Adrenal gland (tissue), 5 donors: ENCODE results near the gene PDYN.

Experiments
- POLR2A ChIP-seq, 2 donors: fragments of 450-650 bp; IDR thresholded peaks; one replicate each; pipeline ENCODE4 v1.6.1; 2017; ENCODE audit warnings: antibody characterized with exemption in 2 of 2, mild to moderate bottlenecking in 2 of 2, moderate library complexity in 1 of 2
- TF ChIP-seq, protein P1 (sequence below), 6 experiments: fragments of 450-650 bp in 4 of 6; fragments of 200-600 bp in 2 of 6; sonication (generic) in 1 of 6; IDR thresholded peaks; 1 replicate in 5 of 6; 2 replicates in 1 of 6; pipeline versions ENCODE4 v1.5.1 to v1.8.0; 2016 to 2021; ENCODE audit warnings: antibody characterized with exemption in 6 of 6, mild to moderate bottlenecking in 2 of 6, moderate library complexity in 1 of 6
- donor health status: DM: no; HTN: no; CAD: no.

- TF ChIP-seq, protein P1, sequence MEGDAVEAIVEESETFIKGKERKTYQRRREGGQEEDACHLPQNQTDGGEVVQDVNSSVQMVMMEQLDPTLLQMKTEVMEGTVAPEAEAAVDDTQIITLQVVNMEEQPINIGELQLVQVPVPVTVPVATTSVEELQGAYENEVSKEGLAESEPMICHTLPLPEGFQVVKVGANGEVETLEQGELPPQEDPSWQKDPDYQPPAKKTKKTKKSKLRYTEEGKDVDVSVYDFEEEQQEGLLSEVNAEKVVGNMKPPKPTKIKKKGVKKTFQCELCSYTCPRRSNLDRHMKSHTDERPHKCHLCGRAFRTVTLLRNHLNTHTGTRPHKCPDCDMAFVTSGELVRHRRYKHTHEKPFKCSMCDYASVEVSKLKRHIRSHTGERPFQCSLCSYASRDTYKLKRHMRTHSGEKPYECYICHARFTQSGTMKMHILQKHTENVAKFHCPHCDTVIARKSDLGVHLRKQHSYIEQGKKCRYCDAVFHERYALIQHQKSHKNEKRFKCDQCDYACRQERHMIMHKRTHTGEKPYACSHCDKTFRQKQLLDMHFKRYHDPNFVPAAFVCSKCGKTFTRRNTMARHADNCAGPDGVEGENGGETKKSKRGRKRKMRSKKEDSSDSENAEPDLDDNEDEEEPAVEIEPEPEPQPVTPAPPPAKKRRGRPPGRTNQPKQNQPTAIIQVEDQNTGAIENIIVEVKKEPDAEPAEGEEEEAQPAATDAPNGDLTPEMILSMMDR (IDR thresholded peaks at IDR 0.05) = no peak
- TF ChIP-seq POLR2A (IDR thresholded peaks at IDR 0.05) = peak in 1 of 2 donors; percentile 38
Observed at GRCh38 chr20:1933465-1933870, 60.4 kb downstream of the PDYN start.
